ENCODE measurements around the gene TENM3.

GRCh38 chr4:182251116-182251515, 7.9 kb downstream of the TENM3 start:
- TF ChIP-seq CTCF (IDR thresholded peaks at IDR 0.05; ENCODE audit: borderline replicate concordance, extremely low read depth, low read length, poor library complexity, severe bottlenecking) (no peak), EZH2 (IDR thresholded peaks at IDR 0.05; ENCODE audit: borderline replicate concordance, low read depth, low read length, severe bottlenecking) (no peak)
